GM12878 (cell line): Measurements from ENCODE around the gene GPC5.

Experiments used
- HDAC2 ChIP-seq: fragments of 200-600 bp; sonication (generic); IDR thresholded peaks from 2 replicates; pipeline ENCODE4 v1.6.1; 2017
- KDM1A ChIP-seq: fragments of 200-600 bp; sonication (generic); IDR thresholded peaks from 2 replicates; pipeline ENCODE4 v1.6.1; 2016; ENCODE audit warnings: borderline replicate concordance
- MXI1 ChIP-seq: fragments of 150-350 bp; IDR thresholded peaks from 2 replicates; pipeline ENCODE4 v1.6.1; 2011; ENCODE audit warnings: low read depth, mild to moderate bottlenecking, inconsistent platforms, low read length, improper control_type of control experiment
- POLR2A ChIP-seq: IDR thresholded peaks from 2 replicates; pipeline ENCODE4 v1.6.1; 2011; ENCODE audit warnings: low read depth, mild to moderate bottlenecking, low read length
- POLR2AphosphoS5 ChIP-seq: IDR thresholded peaks from 2 replicates; pipeline ENCODE4 v1.6.1; 2011; ENCODE audit warnings: mild to moderate bottlenecking, low read length, inconsistent platforms
- ZBED1 ChIP-seq: IDR thresholded peaks from 2 replicates; pipeline ENCODE4 v1.6.1; 2016; ENCODE audit warnings: borderline replicate concordance
- ZNF384 ChIP-seq: IDR thresholded peaks from 2 replicates; pipeline ENCODE4 v1.6.1; 2012; ENCODE audit warnings: low read depth, mild to moderate bottlenecking, low read length, improper control_type of control experiment, borderline replicate concordance
- TF ChIP-seq, protein P1 (sequence below), 3 experiments: IDR thresholded peaks in 2 of 3; conservative IDR thresholded peaks in 1 of 3; 2 replicates each; pipeline ENCODE4 v1.5.1; 2011; ENCODE audit warnings: low read depth in 3 of 3, low read length in 3 of 3, mild to moderate bottlenecking in 3 of 3, control low read depth in 2 of 3, moderate library complexity in 2 of 3, inconsistent platforms in 1 of 3, mixed read lengths in 1 of 3; ENCODE audit not compliant: control insufficient read depth in 2 of 3, insufficient read depth in 1 of 3; ENCODE audit errors: extremely low read depth in 1 of 3

DNA sequence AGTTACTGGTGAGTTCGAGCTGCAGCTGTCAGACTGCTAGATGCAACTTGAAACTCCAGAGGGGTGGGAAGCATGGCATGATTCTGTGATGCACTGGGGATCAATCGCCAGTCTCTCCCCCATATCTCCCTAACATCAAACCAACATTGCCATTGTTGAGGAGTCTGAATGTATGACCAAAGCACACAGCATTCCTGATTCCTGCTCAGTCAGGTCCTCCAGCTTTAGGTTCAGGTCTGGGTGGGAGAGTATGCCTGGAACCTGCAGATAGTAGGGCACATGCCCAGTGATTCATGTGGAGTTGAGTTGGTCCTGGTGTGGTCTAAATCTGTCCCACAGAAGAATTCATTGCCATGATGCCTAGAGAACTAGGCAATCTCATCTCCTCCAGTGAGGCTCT, 269.1 kb downstream of the GPC5 start:
- TF ChIP-seq POLR2AphosphoS5 (no peak), KDM1A (no peak), POLR2A (no peak), MXI1 (no peak), ZBED1 (no peak), ZNF384 (no peak), HDAC2 (no peak)
- TF ChIP-seq, protein P1, sequence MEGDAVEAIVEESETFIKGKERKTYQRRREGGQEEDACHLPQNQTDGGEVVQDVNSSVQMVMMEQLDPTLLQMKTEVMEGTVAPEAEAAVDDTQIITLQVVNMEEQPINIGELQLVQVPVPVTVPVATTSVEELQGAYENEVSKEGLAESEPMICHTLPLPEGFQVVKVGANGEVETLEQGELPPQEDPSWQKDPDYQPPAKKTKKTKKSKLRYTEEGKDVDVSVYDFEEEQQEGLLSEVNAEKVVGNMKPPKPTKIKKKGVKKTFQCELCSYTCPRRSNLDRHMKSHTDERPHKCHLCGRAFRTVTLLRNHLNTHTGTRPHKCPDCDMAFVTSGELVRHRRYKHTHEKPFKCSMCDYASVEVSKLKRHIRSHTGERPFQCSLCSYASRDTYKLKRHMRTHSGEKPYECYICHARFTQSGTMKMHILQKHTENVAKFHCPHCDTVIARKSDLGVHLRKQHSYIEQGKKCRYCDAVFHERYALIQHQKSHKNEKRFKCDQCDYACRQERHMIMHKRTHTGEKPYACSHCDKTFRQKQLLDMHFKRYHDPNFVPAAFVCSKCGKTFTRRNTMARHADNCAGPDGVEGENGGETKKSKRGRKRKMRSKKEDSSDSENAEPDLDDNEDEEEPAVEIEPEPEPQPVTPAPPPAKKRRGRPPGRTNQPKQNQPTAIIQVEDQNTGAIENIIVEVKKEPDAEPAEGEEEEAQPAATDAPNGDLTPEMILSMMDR (IDR thresholded peaks at IDR 0.05 in 2 of 3, conservative IDR thresholded peaks at IDR 0.05 in 1 of 3; ENCODE audit: control insufficient read depth in 2 of 3, extremely low read depth in 1 of 3, insufficient read depth in 1 of 3, low read depth in 3 of 3, low read length in 3 of 3), result no peak
